SK-N-SH treated with all-trans-retinoic acid at 6 μM for 48 hours (cell line): ENCODE results near the gene UBE2E1.

Experiments used
- ARNTL ChIP-seq: fragments of 450-650 bp; formaldehyde crosslinking; IDR thresholded peaks from 2 replicates; pipeline ENCODE4 v1.5.0; 2020; ENCODE audit warnings: low read depth, mild to moderate bottlenecking, moderate library complexity, borderline replicate concordance
- ISL1 ChIP-seq: fragments of 250-450 bp; sonication (Bioruptor Pico); IDR thresholded peaks from 2 replicates; pipeline ENCODE4 v2.1.2; 2022; ENCODE audit warnings: mild to moderate bottlenecking, moderate library complexity
- PPARA ChIP-seq: fragments of 250-450 bp; sonication (Bioruptor Pico); IDR thresholded peaks from 2 replicates; pipeline ENCODE4 v1.5.0; 2020; ENCODE audit warnings: mild to moderate bottlenecking, borderline replicate concordance
- ZC3H10 ChIP-seq: fragments of 250-450 bp; sonication (Bioruptor Pico); IDR thresholded peaks from 2 replicates; pipeline ENCODE4 v1.5.1; 2021; ENCODE audit warnings: mild to moderate bottlenecking, moderate library complexity
- ZNF70 ChIP-seq: fragments of 450-650 bp; formaldehyde crosslinking; IDR thresholded peaks from 2 replicates; pipeline ENCODE4 v1.5.0; 2020; ENCODE audit warnings: mild to moderate bottlenecking, moderate library complexity
- TF ChIP-seq, protein P1 (sequence below): fragments of 250-450 bp; sonication (Bioruptor Pico); IDR thresholded peaks from 2 replicates; pipeline ENCODE4 v1.8.0; 2021; ENCODE audit warnings: low read depth, mild to moderate bottlenecking, moderate library complexity, borderline replicate concordance
- TF ChIP-seq, protein P2 (sequence below): fragments of 250-450 bp; sonication (Bioruptor Pico); IDR thresholded peaks from 2 replicates; pipeline ENCODE4 v1.5.1; 2021; ENCODE audit warnings: mild to moderate bottlenecking, moderate library complexity

DNA sequence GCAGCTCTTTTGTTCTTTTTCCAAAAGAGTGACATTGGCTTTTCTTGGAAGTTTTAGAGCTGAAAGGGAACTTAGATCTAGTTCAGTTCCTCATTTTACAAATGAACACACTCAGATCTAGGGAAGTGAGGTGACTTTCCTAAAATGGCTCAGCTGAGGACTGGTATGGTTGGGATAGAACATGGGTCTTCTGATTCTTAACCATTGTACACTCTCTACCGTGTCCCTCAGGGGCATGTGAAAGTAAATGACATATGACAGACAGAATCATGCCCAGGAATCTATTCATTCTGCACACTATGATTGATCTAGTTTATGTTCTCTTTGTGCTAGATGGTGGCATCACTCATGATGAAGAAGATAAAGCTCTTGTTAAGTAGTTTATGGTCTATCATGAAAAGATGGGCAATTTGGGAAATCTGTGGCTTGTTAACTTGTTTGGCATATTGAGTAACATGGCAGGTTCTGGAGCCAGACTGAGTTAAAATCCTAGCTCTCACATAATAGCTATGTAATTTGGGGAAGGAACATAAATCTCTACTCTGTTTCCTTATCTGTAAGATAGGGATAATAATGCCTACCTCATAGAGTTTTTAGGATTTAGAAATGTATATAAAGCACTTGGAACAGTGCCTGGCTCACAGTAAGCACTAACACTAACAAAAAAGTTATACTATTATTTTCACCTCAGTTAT is 30.9 kb downstream of the UBE2E1 start:
- TF ChIP-seq ARNTL (no peak), PPARA (no peak), ZNF70 (CRISPR knock-in tag) (no peak), ISL1 (CRISPR knock-in tag) (peak; percentile 79), ZC3H10 (CRISPR knock-in tag) (no peak)
- TF ChIP-seq, protein P1, sequence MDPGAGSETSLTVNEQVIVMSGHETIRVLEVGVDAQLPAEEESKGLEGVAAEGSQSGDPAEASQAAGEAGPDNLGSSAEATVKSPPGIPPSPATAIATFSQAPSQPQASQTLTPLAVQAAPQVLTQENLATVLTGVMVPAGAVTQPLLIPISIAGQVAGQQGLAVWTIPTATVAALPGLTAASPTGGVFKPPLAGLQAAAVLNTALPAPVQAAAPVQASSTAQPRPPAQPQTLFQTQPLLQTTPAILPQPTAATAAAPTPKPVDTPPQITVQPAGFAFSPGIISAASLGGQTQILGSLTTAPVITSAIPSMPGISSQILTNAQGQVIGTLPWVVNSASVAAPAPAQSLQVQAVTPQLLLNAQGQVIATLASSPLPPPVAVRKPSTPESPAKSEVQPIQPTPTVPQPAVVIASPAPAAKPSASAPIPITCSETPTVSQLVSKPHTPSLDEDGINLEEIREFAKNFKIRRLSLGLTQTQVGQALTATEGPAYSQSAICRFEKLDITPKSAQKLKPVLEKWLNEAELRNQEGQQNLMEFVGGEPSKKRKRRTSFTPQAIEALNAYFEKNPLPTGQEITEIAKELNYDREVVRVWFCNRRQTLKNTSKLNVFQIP: no peak
- TF ChIP-seq, protein P2, sequence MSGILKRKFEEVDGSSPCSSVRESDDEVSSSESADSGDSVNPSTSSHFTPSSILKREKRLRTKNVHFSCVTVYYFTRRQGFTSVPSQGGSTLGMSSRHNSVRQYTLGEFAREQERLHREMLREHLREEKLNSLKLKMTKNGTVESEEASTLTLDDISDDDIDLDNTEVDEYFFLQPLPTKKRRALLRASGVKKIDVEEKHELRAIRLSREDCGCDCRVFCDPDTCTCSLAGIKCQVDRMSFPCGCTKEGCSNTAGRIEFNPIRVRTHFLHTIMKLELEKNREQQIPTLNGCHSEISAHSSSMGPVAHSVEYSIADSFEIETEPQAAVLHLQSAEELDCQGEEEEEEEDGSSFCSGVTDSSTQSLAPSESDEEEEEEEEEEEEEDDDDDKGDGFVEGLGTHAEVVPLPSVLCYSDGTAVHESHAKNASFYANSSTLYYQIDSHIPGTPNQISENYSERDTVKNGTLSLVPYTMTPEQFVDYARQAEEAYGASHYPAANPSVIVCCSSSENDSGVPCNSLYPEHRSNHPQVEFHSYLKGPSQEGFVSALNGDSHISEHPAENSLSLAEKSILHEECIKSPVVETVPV (CRISPR knock-in tag): no peak
